Neural cell (in vitro differentiated cells): ENCODE data around the gene CLEC2B. TPM values are rescaled to one million over a fixed set of nuclear protein-coding genes. Genes with fewer than 3 reads are reported as not detected.
"Not testable (repeated sequence)": the region's sequence is repeated elsewhere in the genome, so short reads cannot be mapped to it uniquely, and the experiment has no call there.

Source experiments
- H2AFZ ChIP-seq: fragments of 200-600, 300-800 bp; sonication (generic), shearing (Covaris generic); 2 replicates; pipeline ENCODE4 v1.6.0; 2014; ENCODE audit warnings: low read depth, mild to moderate bottlenecking, antibody characterized with exemption, low read length, moderate library complexity
- H3F3A ChIP-seq: fragments of 200-600 bp; shearing (Covaris generic); 2 replicates; pipeline ENCODE4 v1.6.1; 2016; ENCODE audit warnings: mild to moderate bottlenecking, moderate library complexity, mixed read lengths, antibody characterized with exemption, low read length; ENCODE audit not compliant: insufficient read depth, poor library complexity, severe bottlenecking
- H3K27ac ChIP-seq: fragments of 200-600, 300-800 bp; sonication (generic), shearing (Covaris generic); 2 replicates; pipeline ENCODE4 v1.5.1; 2014; ENCODE audit warnings: mild to moderate bottlenecking, low read length, moderate library complexity
- H3K27me3 ChIP-seq: fragments of 300-800, 200-600 bp; sonication (generic), shearing (Covaris generic); 2 replicates; pipeline ENCODE4 v1.6.0; 2014; ENCODE audit warnings: mild to moderate bottlenecking, low read depth, low read length, moderate library complexity; ENCODE audit not compliant: insufficient read depth
- H3K36me3 ChIP-seq: fragments of 300-800, 200-600 bp; sonication (generic), shearing (Covaris generic); 2 replicates; pipeline ENCODE4 v1.5.1; 2014; ENCODE audit warnings: mild to moderate bottlenecking, antibody characterized with exemption, low read length, moderate library complexity; ENCODE audit not compliant: insufficient read depth
- H3K4me2 ChIP-seq: fragments of 300-800, 200-600 bp; sonication (generic), shearing (Covaris generic); 2 replicates; pipeline ENCODE4 v1.6.0; 2014; ENCODE audit warnings: mild to moderate bottlenecking, low read length
- H3K4me3 ChIP-seq: fragments of 300-800, 200-600 bp; sonication (generic), shearing (Covaris generic); 2 replicates; pipeline ENCODE4 v1.5.1; 2014; ENCODE audit warnings: mild to moderate bottlenecking, low read length, moderate library complexity
- H3K79me2 ChIP-seq: fragments of 200-600 bp; shearing (Covaris generic); replicated peaks from 2 replicates; pipeline ENCODE4 v1.6.0; 2014; ENCODE audit warnings: mild to moderate bottlenecking, low read length, moderate library complexity; ENCODE audit not compliant: insufficient read depth
- H3K9ac ChIP-seq: fragments of 300-800, 200-600 bp; sonication (generic), shearing (Covaris generic); 2 replicates; pipeline ENCODE4 v1.6.1; 2016; ENCODE audit warnings: mild to moderate bottlenecking, low read length, mixed read lengths
- H3K9me2 ChIP-seq: fragments of 200-600 bp; shearing (Covaris generic); 2 replicates; pipeline ENCODE4 v1.6.1; 2016; ENCODE audit warnings: mild to moderate bottlenecking, low read length, mixed read lengths; ENCODE audit not compliant: insufficient read depth
- H3K9me3 ChIP-seq: fragments of 200-600, 300-800 bp; sonication (generic), shearing (Covaris generic); 2 replicates; pipeline ENCODE4 v1.6.1; 2016; ENCODE audit warnings: mild to moderate bottlenecking, mixed run types, low read length, moderate library complexity, mixed read lengths
- H4K20me1 ChIP-seq: fragments of 200-600 bp; shearing (Covaris generic); 2 replicates; pipeline ENCODE4 v1.6.1; 2016; ENCODE audit warnings: mild to moderate bottlenecking, mixed run types; ENCODE audit not compliant: insufficient read depth
- EP300 ChIP-seq: fragments of 450-650 bp; conservative IDR thresholded peaks from 2 replicates; pipeline ENCODE4 v1.6.1; 2014; ENCODE audit warnings: antibody characterized with exemption, mild to moderate bottlenecking, moderate library complexity; ENCODE audit not compliant: poor library complexity, severe bottlenecking
- EZH2 ChIP-seq: fragments of 200-600, 300-800 bp; shearing (Covaris generic), sonication (generic); IDR thresholded peaks from 2 replicates; pipeline ENCODE4 v1.6.1; 2014; ENCODE audit warnings: antibody characterized with exemption, low read length, borderline replicate concordance, mild to moderate bottlenecking; ENCODE audit not compliant: insufficient read depth, poor library complexity, severe bottlenecking
- MXI1 ChIP-seq: fragments of 450-650 bp; conservative IDR thresholded peaks from 2 replicates; pipeline ENCODE4 v1.6.1; 2014; ENCODE audit warnings: antibody characterized with exemption, mild to moderate bottlenecking; ENCODE audit not compliant: poor library complexity, severe bottlenecking
- POLR2AphosphoS5 ChIP-seq: IDR thresholded peaks from 2 replicates; pipeline ENCODE4 v1.6.1; 2012
- RAD21 ChIP-seq: fragments of 450-650 bp; conservative IDR thresholded peaks from 2 replicates; pipeline ENCODE4 v1.6.1; 2014; ENCODE audit warnings: antibody characterized with exemption, mild to moderate bottlenecking, moderate library complexity
- REST ChIP-seq: IDR thresholded peaks from 2 replicates; pipeline ENCODE4 v1.6.1; 2012; ENCODE audit warnings: borderline replicate concordance
- SMC3 ChIP-seq: fragments of 450-650 bp; conservative IDR thresholded peaks from 2 replicates; pipeline ENCODE4 v1.6.1; 2014; ENCODE audit warnings: antibody characterized with exemption, mild to moderate bottlenecking, moderate library complexity; ENCODE audit not compliant: poor library complexity
- TAF1 ChIP-seq: IDR thresholded peaks from 2 replicates; pipeline ENCODE4 v1.6.1; 2012; ENCODE audit warnings: low read depth
- polyA plus RNA-seq: library from polyadenylated mRNA; depleted of rRNA; stranded (reverse); fragments of >200 nt; gene quantifications from 2 replicates; pipeline ENCODE4 v1.2.3, GENCODE V29; 2014
- TF ChIP-seq, protein P1 (sequence below): fragments of 450-650 bp; IDR thresholded peaks from 2 replicates; pipeline ENCODE4 v1.5.1; 2014; ENCODE audit warnings: antibody characterized with exemption, mild to moderate bottlenecking, moderate library complexity; ENCODE audit not compliant: poor library complexity, severe bottlenecking

Gene CLEC2B
- polyA plus RNA-seq, 1 donor from 2014 or later = 0.17 TPM

- no peaks in the 10 kb centered on the region for H3K79me2 ChIP-seq
- no peak within 1 kb of the TSS for H3K4me2 ChIP-seq
- H3K9me2 ChIP-seq = no peaks in the 10 kb centered on the region
- no peak within 1 kb of the TSS for H3K9ac ChIP-seq
- no peaks in the 10 kb centered on the region for H3K9me3 ChIP-seq
- no peaks in the 10 kb centered on the region for H3K36me3 ChIP-seq
- no peaks in the 10 kb centered on the region for H4K20me1 ChIP-seq
- no peak within 1 kb of the TSS for H3K4me3 ChIP-seq
- H3K27ac ChIP-seq = no peak within 1 kb of the TSS
- H3F3A ChIP-seq = no peaks in the 10 kb centered on the region
- no peak within 1 kb of the TSS for H2AFZ ChIP-seq
- H3K27me3 ChIP-seq = no peaks in the 10 kb centered on the region
- TF ChIP-seq EZH2 (no peak), TAF1 (no peak), POLR2AphosphoS5 (no peak), REST (no peak), EP300 (no peak), RAD21 (no peak), MXI1 (no peak), SMC3 (no peak)
- TF ChIP-seq, protein P1, sequence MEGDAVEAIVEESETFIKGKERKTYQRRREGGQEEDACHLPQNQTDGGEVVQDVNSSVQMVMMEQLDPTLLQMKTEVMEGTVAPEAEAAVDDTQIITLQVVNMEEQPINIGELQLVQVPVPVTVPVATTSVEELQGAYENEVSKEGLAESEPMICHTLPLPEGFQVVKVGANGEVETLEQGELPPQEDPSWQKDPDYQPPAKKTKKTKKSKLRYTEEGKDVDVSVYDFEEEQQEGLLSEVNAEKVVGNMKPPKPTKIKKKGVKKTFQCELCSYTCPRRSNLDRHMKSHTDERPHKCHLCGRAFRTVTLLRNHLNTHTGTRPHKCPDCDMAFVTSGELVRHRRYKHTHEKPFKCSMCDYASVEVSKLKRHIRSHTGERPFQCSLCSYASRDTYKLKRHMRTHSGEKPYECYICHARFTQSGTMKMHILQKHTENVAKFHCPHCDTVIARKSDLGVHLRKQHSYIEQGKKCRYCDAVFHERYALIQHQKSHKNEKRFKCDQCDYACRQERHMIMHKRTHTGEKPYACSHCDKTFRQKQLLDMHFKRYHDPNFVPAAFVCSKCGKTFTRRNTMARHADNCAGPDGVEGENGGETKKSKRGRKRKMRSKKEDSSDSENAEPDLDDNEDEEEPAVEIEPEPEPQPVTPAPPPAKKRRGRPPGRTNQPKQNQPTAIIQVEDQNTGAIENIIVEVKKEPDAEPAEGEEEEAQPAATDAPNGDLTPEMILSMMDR = no peak
Measured at GRCh38 chr12:9881246-9881645, 12.1 kb upstream of the CLEC2B start, which contains the start of gene KLRF2. Gene KLRF2, plus strand, starts transcription at chr12:9881489. Its CDS starts 107 bp downstream, at chr12:9881596.

DNA sequence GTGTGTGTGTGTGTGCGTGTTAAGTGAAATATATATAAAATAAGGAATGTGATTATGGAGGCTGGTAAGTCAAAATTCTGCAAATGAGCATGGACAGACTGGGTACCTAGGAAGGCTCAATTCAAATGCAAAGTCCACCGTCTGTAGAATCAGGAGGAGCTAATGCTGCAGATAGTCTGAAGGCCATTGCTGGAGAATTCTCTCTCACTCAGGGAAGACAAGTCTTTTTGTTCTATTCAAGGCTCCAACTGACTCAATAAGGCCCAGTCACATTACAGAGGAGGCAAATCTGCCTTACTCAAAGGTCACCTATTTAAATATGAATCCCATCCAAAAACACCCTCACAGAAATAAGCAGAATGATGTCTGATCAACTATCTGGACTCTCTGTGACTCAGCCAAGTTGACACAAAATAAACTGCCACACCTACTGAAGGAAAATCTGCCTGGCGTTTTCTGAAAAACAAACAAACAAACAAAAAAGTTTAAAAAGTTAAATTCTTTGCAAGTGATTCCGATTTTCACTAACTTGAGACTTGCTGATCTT, 11.5 kb upstream of the CLEC2B start:
- Histone ChIP-seq H3K9me3 (no peaks in the 10 kb centered on the region), H3K36me3 (no peaks in the 10 kb centered on the region), H3K4me2 (no peak overlapping the region), H3F3A (no peaks in the 10 kb centered on the region), H3K27me3 (no peaks in the 10 kb centered on the region), H3K79me2 (no peaks in the 10 kb centered on the region), H3K4me3 (no peak overlapping the region), H4K20me1 (no peaks in the 10 kb centered on the region), H3K9me2 (no peaks in the 10 kb centered on the region), H3K9ac (no peak overlapping the region), H2AFZ (no peak overlapping the region), H3K27ac (no peak overlapping the region)
- TF ChIP-seq MXI1 (no peak), EP300 (no peak)
- TF ChIP-seq, protein P1 = no peak

- H3K36me3 ChIP-seq, H3K9me2 ChIP-seq, H2AFZ ChIP-seq, H3F3A ChIP-seq, H3K79me2 ChIP-seq, H3K4me2 ChIP-seq, H3K9ac ChIP-seq, H3K27ac ChIP-seq, H3K27me3 ChIP-seq, H3K9me3 ChIP-seq, H4K20me1 ChIP-seq, H3K4me3 ChIP-seq: not testable (repeated sequence)
Measured at GRCh38 chr12:9876120-9876519, 7.0 kb upstream of the CLEC2B start.
